Stimulated activated CD4-positive, alpha-beta T cell treated with anti-CD3 and anti-CD28 coated beads, TNF-alpha, amount 100 ng/mL, for 24 hours (primary cell): ENCODE results near the gene KCNMA1.

Source experiments
- DNase-seq, 3 experiments: peaks; one replicate each; pipeline ENCODE4 v3.0.0-alpha.2; 2020; ENCODE audit warnings: low read depth in 3 of 3

KCNMA1 gene

DNA sequence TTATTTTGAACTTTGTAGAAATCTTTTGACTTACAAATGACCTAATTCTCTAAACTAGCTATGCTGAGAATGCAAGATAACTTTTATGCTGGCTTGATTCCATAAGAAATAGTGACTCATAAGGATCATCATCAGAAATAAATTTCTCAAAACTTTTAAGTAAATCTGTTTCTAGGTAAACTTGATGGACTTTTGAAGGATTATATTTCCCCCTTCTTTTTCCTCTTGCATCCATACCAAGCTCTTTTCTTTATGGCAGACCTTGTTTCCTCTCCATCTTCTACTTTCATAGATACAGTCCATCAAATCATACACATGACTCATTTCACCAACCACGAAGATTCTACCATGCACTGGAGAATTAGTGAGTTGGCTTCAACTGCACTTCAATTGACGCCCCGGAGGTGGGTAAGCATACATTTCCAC is 336.3 kb downstream of the KCNMA1 start:
- DNase-seq: no peak

DNA sequence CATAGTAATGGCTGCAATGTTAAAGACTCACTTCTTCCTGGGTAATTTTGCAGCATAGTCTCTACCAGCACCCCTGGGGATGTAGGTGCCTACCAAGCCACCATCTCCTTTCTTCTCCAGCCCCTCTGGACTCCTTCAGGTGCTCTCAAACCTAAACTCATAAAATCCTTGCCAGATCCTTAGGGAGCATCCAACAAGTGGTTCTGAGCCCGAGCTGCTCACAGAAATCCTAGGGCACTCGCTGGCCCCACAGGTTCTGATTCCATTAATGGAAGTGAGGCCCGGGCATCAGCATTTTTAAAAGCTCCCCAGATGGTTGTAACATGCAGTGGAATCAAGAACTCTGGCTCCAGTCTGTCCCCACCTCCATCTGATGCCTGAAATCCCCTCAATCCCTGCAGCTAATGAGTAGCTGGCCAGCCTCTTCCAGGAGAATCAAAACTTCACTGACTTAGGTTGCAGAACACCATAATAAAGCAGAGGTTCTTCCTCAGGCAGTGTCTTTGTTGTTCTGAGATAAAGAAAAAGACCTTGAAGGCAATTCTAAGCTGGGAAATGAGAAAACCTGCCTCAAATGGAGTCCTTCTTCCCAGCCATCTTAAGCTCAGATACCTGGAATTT is 336.8 kb downstream of the KCNMA1 start:
- no peak for DNase-seq

DNA sequence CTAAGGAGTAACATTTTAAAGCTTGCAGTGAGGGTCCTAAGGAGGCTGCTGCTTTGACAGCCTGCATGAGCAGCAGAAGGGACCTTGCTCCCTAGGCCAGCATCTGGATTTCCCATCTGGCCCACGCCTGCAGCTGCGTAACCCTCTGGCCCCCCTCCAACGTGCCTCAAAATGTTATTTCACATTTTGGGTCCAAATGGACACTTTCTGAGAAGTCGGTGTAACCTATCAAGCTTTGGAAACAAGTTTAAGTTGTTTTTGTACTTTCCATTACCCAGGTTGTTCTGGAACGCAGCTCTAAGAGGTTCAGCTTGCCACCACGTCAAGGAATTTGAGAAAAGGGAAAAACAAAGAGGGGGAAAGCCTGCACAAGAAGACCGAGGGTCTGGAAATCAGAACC is 338.3 kb downstream of the KCNMA1 start:
- DNase-seq: no peak

DNA sequence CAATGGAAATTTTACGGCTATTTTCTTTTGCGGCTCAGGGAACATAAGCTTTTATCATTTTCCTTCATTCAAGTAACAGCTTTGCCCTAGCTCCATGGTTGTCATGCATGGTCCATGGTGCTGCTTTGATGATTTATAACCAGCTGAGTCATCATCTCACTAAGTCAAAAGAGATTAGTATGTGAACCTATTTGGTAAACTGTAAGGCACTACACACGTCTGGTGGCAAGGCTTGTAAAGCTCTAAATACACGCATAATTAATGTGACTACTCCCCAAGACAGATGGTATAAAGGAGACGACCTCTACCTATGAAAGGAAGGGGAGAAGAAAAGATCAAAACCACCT is 340.2 kb downstream of the KCNMA1 start:
- DNase-seq: no peak

DNA sequence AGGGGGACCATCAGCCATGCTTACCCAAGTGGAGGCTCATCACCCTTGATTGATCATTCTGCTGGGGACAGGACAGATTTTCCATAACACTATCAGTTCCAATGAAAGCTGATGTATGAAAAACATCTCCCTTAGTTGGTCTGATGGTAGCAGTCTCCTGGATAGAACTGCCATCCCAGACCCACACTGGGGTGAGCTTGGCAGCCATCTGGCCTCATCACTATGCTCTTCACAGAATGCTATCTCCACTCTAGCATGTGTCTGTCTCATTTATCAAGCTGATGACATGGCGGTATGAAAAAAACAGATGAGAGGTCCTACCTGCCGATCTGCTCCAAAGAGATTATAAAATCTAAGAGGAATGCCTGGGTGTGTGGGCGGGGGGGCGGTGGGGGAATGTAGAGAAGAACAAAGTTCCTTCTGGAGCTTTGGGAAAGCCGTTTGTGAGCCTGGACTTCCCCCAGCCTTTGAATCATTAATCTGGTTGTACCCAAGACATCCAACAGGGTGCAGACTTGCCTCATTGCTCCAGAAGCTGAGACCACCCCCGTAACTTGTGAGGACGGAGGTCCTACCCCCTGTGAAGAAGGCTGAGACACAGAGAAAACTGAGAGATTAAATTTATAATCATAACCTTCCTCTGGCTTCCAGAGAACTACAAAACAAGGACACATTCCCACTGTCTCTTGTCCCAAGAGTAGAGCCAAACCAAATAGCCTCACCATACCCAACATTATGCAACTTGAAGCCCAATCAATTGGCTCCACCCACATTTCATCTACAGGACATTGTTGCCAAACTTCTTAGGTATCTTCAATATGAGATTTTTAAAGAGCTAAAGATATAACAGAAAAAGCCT is 340.8 kb downstream of the KCNMA1 start:
- DNase-seq: no peak

DNA sequence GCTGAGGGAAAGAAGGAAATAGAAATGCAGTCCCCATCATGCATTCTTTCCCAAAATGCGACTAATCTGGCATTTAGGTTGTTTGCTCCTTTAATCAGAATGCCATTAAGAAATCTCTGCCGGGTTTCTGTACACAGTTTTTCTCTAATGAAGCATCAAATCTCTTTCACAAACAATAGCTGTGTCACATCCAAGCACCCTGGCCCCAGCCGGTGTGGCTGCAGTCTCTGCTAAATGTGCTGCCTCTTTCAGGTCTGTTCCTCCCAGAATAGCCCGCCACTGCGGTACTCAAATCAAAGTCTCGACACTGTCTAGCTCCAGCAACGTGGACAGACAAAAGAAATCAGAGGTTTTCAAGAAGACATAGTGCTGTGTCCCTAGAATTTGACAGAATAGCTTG is 343.8 kb downstream of the KCNMA1 start:
- no peak for DNase-seq

DNA sequence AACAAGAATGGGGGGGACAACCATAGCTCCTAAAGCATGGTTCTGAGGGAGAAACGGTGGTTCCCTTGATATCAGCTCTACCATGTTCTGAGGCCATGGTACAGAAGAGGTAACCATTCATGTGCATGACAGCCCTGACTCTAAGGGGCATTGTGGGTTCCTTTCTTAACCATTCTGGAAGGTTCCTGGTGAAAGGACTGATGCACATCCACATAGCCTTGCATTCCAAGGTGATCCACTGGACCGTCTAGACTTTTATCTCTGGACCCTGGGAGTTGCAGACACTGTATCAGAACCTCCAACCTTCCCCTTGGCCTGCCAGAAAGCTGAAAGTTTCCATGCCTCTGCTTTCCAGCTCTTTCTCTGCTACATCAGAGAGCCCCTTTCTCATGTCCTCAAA is 344.3 kb downstream of the KCNMA1 start:
- no peak for DNase-seq

DNA sequence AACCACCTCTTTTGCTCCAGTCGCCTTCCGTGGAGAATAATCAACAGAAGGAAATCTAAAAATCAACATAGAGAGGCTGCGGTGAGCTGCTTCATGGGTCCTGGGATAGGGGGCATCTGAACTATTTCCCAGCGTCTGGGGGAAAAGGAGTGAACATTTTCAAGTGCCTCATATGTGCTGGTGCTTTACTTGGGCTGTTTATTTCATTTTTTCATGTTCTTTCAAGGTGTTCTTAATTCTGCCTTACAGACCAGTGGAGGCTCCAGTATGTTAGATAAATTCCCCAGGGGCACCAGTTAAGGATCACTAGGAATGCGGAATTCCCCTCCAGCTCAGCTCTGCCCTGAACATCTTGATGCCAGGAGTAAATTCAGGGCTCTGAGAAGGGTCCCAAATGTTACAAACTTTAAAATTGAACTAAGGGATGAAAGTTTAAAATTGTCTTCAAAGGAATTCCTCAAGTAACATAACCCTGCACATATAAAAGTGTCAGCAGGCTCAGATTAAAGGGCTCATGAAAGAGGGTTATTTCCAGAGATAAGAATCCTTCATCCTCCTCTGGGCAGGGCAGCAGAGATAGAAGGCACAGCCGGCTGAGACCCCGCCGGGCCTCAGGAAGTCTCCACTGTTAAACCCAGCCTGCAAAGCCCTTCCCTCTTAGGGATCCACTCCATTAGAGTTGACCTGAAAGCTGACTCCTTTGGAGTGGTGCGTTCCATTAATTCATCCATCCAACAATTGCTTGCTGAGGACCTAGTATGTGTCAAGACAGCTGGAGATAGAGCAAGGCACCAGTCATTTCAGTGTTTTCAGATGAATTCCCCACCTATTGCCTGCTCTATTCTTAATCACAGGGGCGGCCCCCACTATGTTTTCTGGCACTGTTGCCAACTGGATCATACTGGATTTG is 345.8 kb downstream of the KCNMA1 start:
- no peak for DNase-seq

DNA sequence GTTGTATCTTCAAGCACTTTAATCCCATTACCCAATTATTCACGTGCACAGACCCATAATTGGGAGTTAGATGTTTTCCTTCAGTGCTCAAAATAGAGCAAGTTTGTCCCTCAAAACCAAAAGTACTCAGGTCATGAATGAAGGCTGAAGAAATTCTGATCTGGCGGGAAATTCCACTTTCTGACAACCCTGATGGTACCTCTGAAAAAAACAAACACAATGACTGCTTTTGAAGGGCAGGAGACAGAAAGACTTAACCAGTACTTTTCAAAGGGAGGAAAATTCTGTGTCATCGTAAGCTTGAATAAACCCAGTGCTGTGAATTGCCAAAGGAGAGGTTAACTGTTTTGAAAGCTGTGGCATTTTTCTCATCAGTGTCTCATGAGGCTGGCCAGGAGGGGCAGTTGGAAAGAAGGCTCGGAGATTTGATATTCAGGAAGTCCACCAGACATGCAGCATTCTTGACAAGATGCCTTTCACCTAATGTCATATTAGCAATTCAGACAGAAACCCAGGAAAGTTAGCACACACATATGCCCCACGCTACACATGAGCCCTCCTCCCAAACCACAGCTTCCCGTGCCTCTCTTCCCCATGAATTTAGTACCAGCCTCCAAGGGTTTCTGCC is 347.0 kb downstream of the KCNMA1 start:
- DNase-seq: no peak

DNA sequence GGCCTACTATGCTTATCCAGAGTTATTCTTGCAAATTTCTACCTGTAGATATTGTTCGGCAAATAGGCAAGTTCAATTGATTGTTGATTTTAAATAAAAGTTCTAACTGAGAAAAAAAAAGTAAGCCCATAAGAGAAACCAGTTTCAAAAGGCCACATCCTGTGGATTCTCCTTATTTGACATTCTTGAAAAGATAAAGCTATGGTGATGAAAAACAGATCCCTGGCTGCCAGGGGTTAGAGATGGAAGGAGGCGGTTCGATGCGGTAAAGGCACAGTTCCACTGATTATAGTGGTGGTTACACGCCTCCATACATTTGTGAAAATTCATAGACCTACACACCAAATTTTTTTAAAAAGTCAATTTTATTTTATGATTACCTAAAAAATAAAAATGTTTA is 347.8 kb downstream of the KCNMA1 start:
- no peak for DNase-seq

DNA sequence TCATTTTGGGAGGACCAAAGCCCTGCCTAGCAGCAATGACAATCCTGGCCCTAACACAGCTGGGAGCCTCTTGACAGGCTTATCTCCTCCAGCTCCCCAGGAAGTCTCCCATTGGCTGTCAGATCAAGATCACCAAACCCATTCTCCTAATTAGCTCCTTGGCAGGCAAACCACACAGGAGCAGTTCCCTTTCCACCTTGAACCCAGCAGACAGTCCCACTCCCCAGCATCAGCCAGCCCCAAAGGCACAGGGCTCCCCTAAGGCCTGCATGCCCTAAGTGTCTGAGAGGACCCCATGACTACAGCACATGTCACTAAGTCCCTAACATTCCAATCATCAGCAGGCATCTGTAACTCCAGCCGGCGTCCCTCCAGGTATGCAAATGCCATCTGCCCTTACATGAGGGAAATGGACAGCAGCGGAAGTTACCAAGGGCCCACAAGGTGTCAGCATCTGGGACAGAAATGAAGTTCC is 348.5 kb downstream of the KCNMA1 start:
- DNase-seq: no peak

DNA sequence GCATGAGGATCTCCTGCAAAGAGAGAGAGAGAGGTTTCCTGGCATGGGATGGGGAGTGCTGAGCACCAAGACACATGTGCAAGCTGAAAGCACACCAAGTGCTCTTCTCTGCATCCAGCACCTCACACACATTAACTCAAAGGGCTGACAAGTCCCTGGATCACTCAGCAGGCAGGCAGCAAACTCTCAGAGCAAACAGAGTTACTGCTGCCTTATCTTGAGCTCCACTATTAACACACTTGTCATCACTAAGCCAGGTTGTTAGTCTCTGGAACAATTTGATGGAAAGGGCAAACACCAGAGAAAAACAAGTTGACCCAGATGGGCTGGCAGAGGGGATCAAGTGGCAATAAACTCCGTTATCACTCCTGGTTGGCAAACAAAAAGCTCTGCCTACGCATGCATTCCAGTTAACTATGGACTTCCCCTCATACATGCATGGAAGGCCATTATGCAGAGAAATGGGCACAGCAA is 349.9 kb downstream of the KCNMA1 start:
- no peak for DNase-seq

DNA sequence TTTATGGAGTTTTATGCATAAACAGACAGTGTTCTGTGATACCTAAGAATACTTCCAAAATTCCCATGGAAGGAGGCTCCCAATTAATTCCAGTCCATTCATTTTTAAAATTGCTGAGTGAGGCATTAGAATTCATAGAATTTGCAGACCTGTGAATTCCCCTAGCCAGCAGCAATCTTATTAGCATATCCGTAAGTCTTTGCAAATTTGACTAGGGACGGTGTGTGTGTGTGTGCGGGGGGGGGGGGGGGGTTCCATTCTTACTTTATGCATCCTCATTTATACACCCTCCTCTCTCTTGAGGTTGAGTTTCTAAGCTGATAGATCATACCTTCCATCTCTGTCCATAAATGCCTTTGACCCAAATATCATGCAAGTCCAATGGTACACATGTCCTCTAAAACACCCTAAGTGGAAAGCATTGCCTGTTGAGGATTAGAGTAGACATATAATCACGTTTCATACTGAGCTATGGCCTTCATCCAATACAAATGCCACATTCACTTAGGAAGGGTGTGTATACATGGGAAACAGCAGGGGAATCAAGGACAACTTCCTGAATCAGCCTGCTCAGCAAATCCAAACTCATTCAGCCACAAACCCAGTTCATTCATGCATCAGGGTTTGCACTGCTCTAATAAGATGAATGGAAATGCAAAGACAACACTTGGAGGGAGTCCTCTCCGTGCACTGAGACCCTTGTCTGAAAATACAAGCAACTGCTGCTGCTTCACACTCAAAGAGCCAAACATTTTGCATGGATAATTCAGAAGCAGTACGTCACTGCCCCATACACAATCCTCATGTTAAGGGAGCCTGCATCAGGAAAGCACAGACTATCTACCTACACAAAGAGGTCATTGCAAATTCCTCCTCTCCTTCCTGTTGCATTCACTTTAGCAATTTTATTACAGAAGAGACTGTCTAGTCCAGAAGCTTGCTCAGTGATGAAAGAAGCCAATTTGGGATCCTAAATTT is 350.8 kb downstream of the KCNMA1 start:
- DNase-seq: no peak

DNA sequence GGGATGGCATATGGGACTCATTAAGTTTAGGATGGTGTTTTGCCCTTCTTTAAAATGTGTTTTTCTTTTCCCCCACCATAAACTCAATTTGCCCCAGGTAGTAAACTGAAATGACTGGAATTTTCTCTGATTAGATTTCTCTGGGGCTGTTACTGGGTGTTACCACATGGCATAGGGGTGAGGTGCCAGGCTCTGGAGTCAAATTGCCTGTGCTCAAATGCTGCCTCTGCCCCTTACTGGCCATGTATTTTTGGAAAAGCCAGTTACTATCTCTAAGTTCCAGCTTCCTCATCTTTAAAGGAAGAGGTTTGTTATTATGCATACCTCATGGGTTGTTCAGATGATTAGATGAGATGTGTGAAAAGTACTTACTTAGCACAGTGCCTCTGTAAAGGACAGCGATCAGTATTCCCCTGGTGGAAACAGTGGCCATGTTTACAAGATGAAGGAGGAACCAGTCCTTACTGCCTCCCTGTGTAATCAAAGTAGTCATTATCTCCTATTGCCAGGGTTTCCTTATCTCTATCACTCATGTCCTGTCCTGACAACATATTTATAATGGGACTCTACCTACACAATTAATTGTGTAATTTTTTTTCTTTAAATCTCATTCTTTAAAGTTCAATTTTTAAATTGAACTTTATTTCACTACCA is 352.0 kb downstream of the KCNMA1 start:
- no peak for DNase-seq

DNA sequence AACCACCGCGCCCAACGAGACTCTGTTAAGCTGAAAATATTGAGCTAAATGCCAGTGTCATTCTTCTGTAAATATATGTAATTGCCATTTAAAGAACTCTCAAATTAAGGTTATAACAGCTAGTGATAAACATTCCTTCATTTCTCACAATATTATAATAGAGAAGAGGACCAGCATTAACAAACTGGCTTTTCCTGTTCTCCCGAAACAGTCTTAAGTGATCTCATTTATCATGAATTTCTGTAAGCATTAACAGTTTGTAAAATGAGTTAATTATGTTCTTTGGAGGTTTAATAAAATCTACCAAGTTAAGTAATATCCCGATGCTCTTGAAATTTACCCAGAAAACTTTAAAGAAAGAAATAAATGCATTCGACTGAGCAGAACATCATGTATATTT is 352.8 kb downstream of the KCNMA1 start:
- DNase-seq: no peak

DNA sequence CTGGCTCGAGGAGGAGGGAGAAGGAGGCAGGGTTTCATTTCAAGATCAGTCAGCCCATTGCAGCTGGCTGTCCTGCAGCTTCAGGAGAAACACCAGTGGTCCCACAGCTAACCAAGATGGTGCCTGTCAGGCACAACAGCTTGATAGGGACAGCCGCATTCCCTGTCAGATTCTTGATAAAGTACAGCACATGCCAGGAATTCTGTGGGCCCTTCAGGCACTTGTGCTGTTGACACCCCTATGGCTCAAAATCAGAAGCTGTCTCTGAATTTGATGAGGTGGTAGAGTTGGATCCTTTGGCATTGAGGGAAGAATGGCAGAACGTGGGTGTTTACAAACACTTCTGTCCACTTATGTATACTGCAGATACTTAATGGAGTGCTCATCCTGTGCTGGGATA is 354.3 kb downstream of the KCNMA1 start:
- no peak for DNase-seq

DNA sequence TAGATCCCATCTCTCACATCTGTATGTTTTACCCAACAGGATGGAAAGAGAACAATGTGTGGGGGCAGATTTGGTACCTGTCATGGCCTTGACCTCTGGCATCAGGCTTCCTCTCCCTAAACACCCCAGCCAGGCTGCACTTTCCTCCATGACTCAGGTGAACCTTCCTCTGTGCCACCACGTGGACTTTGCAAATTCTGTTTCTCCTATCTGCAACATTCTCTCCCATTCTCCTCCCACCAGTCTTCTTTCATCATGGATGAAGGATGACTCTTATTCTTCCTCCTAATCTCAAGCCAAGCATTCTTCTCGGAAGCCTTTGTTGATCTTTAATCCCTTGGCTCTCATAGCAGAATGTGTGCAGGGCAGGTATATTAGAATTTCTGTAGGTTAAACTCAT is 355.4 kb downstream of the KCNMA1 start:
- no peak for DNase-seq

DNA sequence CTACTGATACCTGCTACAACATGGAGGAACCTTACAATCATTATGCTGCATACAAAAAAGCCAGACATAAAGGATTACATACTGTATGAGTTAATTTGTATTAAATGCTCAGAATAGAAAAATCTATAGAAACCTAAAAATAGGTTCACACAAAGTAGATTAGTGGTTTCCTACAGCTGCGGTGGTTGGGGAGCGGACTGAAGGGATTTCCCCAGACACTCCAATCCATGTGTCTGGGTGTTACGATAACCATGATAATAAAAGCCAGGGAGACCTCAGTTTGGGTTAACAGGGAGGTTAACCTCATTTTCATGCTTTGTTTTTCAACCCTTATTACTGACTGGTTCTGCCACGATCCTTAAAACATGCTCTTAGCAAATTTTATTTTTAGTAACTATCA is 355.9 kb downstream of the KCNMA1 start:
- DNase-seq: no peak

DNA sequence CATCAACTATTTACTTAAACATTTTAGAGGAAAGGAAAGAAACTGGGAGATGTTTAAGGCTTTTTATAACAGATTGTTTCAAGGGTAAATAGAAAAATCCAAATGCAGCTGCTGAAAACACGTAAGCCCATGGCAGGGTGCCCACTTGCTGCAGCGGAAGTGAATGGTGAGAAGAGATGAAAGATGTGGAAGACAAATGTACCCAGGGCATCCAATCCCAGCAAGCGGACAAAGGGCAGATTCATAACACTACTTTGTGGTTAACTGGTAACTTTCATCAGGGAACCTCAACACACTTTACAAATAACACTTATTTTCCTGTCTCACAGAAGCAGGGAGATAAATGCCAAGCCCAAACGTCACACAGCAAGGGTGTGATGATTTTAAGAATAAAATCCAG is 358.4 kb downstream of the KCNMA1 start:
- DNase-seq: no peak
